ENCODE data around the gene SOX10.
"Not testable (repeated sequence)": the region's sequence is repeated elsewhere in the genome, so short reads cannot be mapped to it uniquely, and the experiment has no call there.

Gene SOX10

DNA sequence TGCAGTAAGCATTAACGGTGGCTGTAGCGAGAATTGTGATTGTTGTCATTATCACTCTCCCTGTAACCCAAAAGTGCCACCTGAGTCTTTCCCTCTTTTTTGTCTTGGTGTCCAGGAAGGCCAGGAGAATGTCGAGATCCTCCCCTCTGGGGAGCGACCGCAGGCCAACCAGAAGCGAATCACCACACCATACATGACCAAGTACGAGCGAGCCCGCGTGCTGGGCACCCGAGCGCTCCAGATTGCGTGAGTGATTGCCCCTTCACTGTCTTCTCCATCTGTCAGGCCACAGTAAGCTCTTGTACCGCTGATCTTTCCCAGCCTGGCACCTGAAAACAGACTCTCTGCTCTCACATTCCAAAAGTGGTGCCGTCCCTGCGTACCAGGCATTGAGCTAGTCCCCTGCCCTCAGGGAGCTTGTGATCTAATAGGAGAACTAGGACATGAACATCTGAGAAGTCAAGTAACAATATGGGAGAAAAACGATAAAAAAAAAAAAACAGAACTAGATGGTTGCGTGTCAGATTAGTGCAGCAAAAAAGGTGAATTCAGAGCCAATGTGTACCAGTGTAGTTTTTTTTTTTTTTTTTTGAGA is 25.0 kb downstream of the SOX10 start:
- no peak for DNase-seq (ENCODE audit: low spot score)

DNA sequence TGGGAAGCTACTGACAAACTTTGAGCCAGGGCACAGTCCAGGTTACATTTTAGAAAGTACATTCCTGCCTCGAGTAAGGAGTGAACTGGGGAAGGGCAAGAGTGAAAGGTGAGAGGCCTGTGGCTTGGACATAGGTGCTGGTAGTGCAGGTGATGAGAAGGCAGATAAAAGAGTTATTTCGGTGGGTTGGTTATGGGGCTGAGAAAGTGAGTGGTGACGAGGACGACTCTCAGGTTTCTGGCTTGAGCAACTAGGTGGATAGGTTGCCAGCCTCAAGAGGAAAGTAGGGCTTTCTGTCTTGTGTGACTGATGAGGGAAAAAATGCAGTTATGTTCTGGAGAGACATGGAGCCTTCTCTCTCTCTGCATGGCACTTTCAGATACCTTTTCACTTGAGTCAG is 27.1 kb downstream of the SOX10 start:
- DNase-seq (ENCODE audit: low spot score) = no peak

GRCh38 chr22:37955825-37956397 is 28.4 kb downstream of the SOX10 start:
- not testable (repeated sequence) for DNase-seq (ENCODE audit: low spot score)

- no peak for DNase-seq (ENCODE audit: low spot score)
Observed at GRCh38 chr22:37954686-37955085, 29.7 kb downstream of the SOX10 start.

DNA sequence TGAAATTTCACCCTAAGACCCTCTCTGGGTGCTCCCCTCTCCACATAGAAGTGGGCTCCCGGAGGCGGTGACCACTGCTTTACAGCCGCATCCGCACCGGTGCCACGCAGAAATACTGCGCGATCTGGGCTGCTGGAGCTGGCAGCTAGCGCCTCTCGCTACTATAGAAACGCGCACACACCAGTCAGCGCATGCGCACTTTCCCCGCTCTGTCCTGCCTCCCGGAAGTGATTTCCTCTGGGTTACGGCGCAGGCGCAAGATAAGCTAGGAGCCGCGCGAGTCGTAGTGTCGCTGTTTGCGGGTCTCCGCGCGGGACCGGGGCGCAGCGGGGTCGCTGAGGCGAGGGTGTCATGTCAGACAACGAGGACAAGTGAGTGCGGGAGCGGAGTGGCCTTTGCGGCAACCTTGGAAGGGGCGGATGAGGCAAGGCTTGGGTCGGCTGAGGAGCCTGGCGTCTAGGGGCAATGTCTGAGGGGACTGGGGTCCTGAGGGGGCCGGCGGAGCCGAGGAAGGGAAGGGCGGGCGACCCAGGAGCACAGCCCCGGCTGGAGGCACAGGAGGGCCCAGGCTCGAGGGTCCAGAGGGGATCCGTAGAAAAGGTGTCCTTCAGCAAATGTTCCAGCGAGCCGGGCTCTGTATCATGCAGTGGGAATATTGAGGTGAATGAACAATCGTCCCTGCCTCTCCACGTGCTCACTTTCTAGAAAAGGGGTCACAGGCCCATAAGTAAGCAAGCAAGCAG is 30.7 kb downstream of the SOX10 start, which contains the start of the genes C22orf23 and POLR2F:
C22orf23 (minus strand) TSS at position 165 of the 743 bp plus-strand sequence. CDS start 452 bp downstream, outside the sequence.
POLR2F (plus strand) TSS at position 263 of the 743 bp plus-strand sequence; CDS start at position 352, 89 bp downstream.
- DNase-seq (ENCODE audit: low spot score) = peak; percentile 95

DNA sequence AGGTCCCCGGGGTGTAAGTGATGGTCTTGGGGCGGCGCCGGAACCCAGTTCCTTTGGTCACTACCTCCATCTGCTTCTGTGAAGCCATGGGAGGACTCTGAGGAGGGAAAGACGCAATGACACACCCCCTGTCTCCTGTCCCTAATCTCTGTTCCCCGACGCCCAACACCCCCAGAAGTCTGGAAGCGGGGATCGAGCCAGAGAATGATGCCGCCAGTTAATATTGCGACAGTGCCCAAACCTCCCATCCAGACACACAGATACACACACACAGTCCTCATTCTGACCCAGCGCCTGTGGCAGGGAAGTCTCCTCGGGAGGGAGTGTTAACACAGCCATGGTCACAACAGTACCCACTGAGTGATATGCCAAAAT is 31.3 kb downstream of the SOX10 start:
- no peak for DNase-seq (ENCODE audit: low spot score)

GRCh38 chr22:37952629-37953028 is 31.7 kb downstream of the SOX10 start:
- not testable (repeated sequence) for DNase-seq (ENCODE audit: low spot score)

- no peak for DNase-seq (ENCODE audit: low spot score)
Observed at GRCh38 chr22:37951305-37951704, 33.0 kb downstream of the SOX10 start.

DNA sequence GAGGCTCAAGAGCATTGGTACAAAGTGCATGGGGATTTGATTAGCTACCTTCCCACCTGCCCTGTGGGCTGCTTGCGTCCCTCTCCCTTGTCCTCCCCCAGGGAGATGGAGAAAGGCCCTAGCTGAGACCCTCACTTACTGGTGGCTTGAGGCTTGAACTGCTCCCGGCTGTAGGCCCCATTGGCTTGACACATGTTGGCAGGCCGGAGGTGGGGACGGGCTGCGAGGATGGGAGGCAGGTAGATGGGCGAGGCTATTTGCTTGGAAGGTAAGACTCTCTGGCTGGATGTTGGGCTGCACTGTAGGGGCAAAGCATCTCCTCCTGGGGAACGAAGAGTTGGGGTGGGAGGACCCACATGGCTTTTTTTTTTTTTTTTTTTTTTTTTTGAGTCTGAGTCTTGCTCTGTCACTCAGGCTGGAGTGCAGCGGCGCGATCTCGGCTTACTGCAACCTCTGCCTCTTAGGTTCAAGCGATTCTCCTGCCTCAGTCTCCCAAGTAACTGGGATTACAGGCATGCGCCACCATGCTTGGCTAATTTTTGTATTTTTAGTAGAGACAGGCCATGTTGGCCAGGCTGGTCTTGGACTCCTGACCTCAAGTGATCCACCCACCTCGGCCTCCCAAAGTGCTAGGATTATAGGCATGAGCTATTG is 37.1 kb downstream of the SOX10 start:
- not testable (repeated sequence) for DNase-seq (ENCODE audit: low spot score)

GRCh38 chr22:37944423-37944822 is 39.9 kb downstream of the SOX10 start:
- not testable (repeated sequence) for DNase-seq (ENCODE audit: low spot score)

GRCh38 chr22:37943825-37944198 is 40.5 kb downstream of the SOX10 start:
- no peak for DNase-seq (ENCODE audit: low spot score)

GRCh38 chr22:37943136-37943824 is 41.1 kb downstream of the SOX10 start:
- DNase-seq (ENCODE audit: low spot score) = no peak

DNA sequence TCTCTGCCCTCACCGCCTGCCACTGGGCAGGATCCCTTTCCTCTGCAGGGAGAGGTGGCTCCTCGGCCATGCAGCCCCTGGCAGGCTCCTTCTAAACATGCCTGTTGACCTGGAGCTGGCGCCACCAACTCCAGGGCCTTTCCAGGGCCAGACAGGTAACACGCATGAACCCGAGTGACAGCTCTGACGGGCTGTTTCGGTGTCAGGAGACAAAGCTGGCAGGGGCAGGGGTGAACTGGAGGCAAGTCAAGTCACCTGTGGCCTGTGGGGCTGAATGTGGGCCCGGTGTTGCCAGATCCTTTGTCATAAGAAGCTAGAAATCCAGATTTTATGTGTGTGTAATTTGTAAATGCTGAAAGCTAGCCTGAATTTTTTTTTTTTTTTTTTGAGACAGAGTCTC is 42.2 kb downstream of the SOX10 start:
- peak; percentile 50 for DNase-seq (ENCODE audit: low spot score)

GRCh38 chr22:37940698-37941376 is 43.5 kb downstream of the SOX10 start:
- DNase-seq (ENCODE audit: low spot score) = no peak

DNA sequence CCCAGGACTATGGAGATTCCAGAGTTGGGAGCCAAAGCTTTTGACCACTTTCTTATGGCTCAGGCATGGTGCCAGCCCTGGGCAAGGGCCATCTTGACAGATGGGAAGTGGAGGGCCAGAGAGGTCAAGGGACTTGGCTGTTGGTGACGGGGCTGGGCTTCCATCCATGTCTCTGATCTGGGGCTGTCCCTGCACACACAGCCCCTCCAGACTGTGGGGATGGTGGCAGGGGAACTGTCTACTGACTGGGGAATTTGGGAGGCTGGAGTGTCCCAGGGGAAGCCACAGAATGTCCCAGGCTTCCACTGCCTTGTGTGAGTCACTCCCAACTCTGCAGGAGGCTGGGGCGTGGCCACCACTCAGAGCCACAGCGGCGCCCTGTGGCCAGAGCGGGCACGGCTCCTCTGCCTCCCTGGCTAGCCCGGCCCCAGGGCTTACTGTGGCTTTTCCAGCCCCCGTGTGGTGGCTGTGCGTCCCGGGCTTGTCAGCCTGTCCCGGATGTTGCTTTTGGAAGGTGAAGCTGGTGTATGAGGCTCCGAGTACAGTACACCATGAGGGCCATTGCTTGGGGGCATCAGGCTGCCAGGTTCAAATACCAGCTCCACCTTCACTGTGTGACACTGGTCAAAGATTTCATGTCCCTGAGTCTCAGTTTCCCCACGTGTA is 50.5 kb downstream of the SOX10 start:
- DNase-seq (ENCODE audit: low spot score) = peak; percentile 82

DNA sequence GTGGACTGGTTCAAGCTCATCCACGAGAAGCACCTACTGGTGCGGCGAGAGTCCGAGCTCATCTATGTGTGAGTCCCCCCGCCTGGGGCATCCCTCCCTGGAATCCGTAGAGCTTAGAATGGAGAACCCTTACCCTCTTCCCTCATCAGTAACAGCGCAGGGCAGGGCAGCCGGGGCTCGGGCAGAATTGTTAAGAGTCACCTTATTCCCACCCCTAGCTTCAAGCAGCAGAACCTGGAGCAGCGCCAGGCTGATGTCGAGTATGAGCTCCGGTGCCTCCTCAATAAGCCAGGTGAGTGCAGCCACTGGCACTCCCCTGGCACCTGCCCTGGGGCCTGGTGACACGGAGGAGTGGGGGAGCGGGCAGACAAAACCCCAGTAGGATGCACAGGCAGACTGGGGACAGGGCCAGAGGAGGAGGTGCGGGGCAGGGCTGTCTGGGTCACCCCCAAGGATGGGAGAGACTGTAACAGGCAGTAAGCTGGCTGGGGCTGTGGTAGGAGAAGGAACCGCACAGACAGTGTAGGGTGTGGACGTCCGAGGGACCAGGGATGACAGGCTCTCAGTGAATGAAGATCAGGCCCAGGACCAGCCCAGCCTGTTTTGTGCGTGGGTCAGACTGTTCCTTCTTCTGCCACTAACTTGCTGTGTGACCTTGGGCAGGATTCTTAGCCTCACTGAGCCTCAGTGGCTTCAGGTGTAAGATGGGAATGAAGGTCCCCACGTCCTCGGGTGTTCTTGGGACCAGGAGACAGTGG is 51.4 kb downstream of the SOX10 start:
- no peak for DNase-seq (ENCODE audit: low spot score)

GRCh38 chr22:37932401-37932800 is 52.0 kb downstream of the SOX10 start:
- no peak for DNase-seq (ENCODE audit: low spot score)

GRCh38 chr22:37931893-37932389 is 52.4 kb downstream of the SOX10 start:
- no peak for DNase-seq (ENCODE audit: low spot score)

- DNase-seq (ENCODE audit: low spot score) = no peak
Observed at GRCh38 chr22:37930952-37931440, 53.4 kb downstream of the SOX10 start.
